OCI-LY7 (cell line): ENCODE measurements around the gene KLK10. TPM values are rescaled to one million over a fixed set of nuclear protein-coding genes. Genes with fewer than 3 reads are reported as not detected.

Source experiments
- BruUV-seq: library from RNA; stranded (reverse); fragments of 400-500 nt; replicated peaks from 2 replicates; lab custom pipeline; 2021; lab: Mats Ljungman, UMichigan
- CTCF ChIA-PET: fragments of 300-600 bp; sonication (Branson Sonifier 250); formaldehyde crosslinking; loops from one replicate; lab custom pipeline; 2022; ENCODE audit warnings: antibody characterized with exemption; ENCODE audit not compliant: unreplicated experiment; lab: Charles Lee
- POLR2A ChIA-PET: fragments of 300-600 bp; sonication (Branson Sonifier 250); formaldehyde crosslinking; loops from one replicate; lab custom pipeline; 2022; ENCODE audit warnings: antibody characterized with exemption; lab: Charles Lee
- DNase-seq: peaks from one replicate; pipeline ENCODE4 v3.0.0-alpha.2; 2015; ENCODE audit warnings: low spot score
- H2AFZ ChIP-seq: fragments of 200-600 bp; sonication (generic), shearing (Covaris generic); 2 replicates; pipeline ENCODE4 v1.6.1; 2014; ENCODE audit warnings: mild to moderate bottlenecking, antibody characterized with exemption, low read length, moderate library complexity
- H3K27ac ChIP-seq: fragments of 200-600 bp; sonication (generic); 2 replicates; pipeline ENCODE4 v1.5.1; 2014; ENCODE audit warnings: mixed run types, low read depth, mild to moderate bottlenecking, moderate library complexity, low read length, inconsistent platforms; ENCODE audit not compliant: poor library complexity, severe bottlenecking
- H3K36me3 ChIP-seq: fragments of 200-600 bp; sonication (generic); 2 replicates; pipeline ENCODE4 v1.6.1; 2014; ENCODE audit warnings: mild to moderate bottlenecking, antibody characterized with exemption, low read length, moderate library complexity, mixed read lengths; ENCODE audit not compliant: insufficient read depth
- H3K4me1 ChIP-seq: fragments of 200-600 bp; sonication (generic); 2 replicates; pipeline ENCODE4 v1.5.1; 2014; ENCODE audit warnings: mild to moderate bottlenecking, low read length; ENCODE audit not compliant: insufficient read depth, poor library complexity, severe bottlenecking
- H3K4me2 ChIP-seq: fragments of 200-600 bp; sonication (generic); 2 replicates; pipeline ENCODE4 v1.6.1; 2014; ENCODE audit warnings: mild to moderate bottlenecking, low read length
- H3K4me3 ChIP-seq: fragments of 200-600 bp; sonication (generic); 2 replicates; pipeline ENCODE4 v1.5.1; 2014; ENCODE audit warnings: mild to moderate bottlenecking, low read depth, low read length; ENCODE audit not compliant: poor library complexity, severe bottlenecking
- H3K79me2 ChIP-seq: fragments of 200-600 bp; sonication (generic); 2 replicates; pipeline ENCODE4 v1.6.1; 2016; ENCODE audit warnings: low read depth, mild to moderate bottlenecking, low read length, moderate library complexity, mixed read lengths; ENCODE audit not compliant: insufficient read depth
- H3K9me2 ChIP-seq: fragments of 200-600 bp; sonication (generic); 2 replicates; pipeline ENCODE4 v1.6.1; 2016; ENCODE audit warnings: mild to moderate bottlenecking, low read length, mixed read lengths; ENCODE audit not compliant: insufficient read depth
- H3K9me3 ChIP-seq: fragments of 200-600 bp; sonication (generic); 2 replicates; pipeline ENCODE4 v1.6.1; 2014; ENCODE audit warnings: mild to moderate bottlenecking, mixed run types, low read length, mixed read lengths
- H4K20me1 ChIP-seq: fragments of 200-600 bp; sonication (generic); 2 replicates; pipeline ENCODE4 v1.6.1; 2014; ENCODE audit warnings: mild to moderate bottlenecking, antibody characterized with exemption, low read length, moderate library complexity, mixed read lengths; ENCODE audit not compliant: insufficient read depth
- CTCF ChIP-seq: fragments of 200-600 bp; sonication (generic); conservative IDR thresholded peaks from 2 replicates; pipeline ENCODE4 v1.5.1; 2014; ENCODE audit warnings: mild to moderate bottlenecking, antibody characterized with exemption, low read length, moderate library complexity, mixed read lengths
- EZH2phosphoT487 ChIP-seq: fragments of 200-600 bp; sonication (generic); IDR thresholded peaks from 2 replicates; pipeline ENCODE4 v1.6.1; 2018; ENCODE audit warnings: low read depth, borderline replicate concordance, mild to moderate bottlenecking, mixed run types, antibody characterized with exemption, low read length, moderate library complexity, mixed read lengths
- intact Hi-C: fragments of 100-400 bp; cut with micrococcal nuclease; formaldehyde crosslinking; loops from one replicate; pipeline ENCODE4 v1.10.0; 2022; ENCODE audit not compliant: unreplicated experiment
- total RNA-seq, 2 experiments: library from RNA; depleted of rRNA in 1 of 2; stranded (reverse); fragments of >200 nt in 1 of 2; shearing (Covaris generic) in 1 of 2; gene quantifications; 2 replicates each; pipeline ENCODE4 v1.2.3, GENCODE V29; 2014 to 2022

Gene KLK10
- total RNA-seq, 2 experiments from 2014 or later: not detected

- Histone ChIP-seq H3K27ac (no peak overlapping the region), H3K9me3 (no peaks in the 10 kb centered on the region), H3K36me3 (no peaks in the 10 kb centered on the region), H2AFZ (no peak overlapping the region), H3K4me3 (no peak overlapping the region), H3K4me2 (no peak overlapping the region), H3K79me2 (no peaks in the 10 kb centered on the region), H3K9me2 (no peaks in the 10 kb centered on the region), H4K20me1 (no peaks in the 10 kb centered on the region), H3K4me1 (no peaks in the 10 kb centered on the region)
- DNase-seq: no peak
- intact Hi-C loops: no loop called here
- CTCF ChIA-PET: no interaction called here
- BruUV-seq: no TSS peak
- POLR2A ChIA-PET: no interaction called here
- TF ChIP-seq EZH2phosphoT487 (no peak), CTCF (no peak)
Observed at GRCh38 chr19:51015691-51016267, 3.7 kb downstream of the KLK10 start.

DNA sequence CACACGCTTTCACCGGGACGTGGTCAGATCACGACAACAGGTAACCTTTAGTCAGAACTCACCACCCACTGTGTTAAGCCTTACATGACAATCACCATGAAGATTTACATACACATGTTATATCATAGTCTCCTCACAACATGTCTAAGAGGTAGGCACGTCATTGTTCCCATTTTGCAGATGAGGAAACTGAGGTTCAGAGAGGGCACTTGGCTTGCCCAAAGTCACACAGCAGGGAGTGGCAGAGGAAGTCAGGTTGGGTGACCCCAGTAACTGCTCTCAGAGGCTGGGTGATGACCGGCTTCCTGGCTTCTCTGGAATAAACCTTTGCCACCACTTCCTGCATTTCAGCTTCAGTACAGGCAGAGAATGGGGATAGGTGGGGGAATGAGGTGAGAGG is 5.3 kb downstream of the KLK10 start:
- Histone ChIP-seq H4K20me1 (no peaks in the 10 kb centered on the region), H3K27ac (no peak overlapping the region), H2AFZ (no peak overlapping the region), H3K9me2 (no peaks in the 10 kb centered on the region), H3K4me2 (no peak overlapping the region), H3K9me3 (no peaks in the 10 kb centered on the region), H3K4me3 (no peak overlapping the region), H3K79me2 (no peaks in the 10 kb centered on the region), H3K36me3 (no peaks in the 10 kb centered on the region), H3K4me1 (no peaks in the 10 kb centered on the region)
- no TSS peak for BruUV-seq
- CTCF ChIA-PET: no interaction called here
- DNase-seq: no peak
- intact Hi-C loops: no loop called here
- POLR2A ChIA-PET: no interaction called here
- no peak for TF ChIP-seq CTCF
- TF ChIP-seq EZH2phosphoT487: no peak

GRCh38 chr19:51012661-51013190 is 6.8 kb downstream of the KLK10 start:
- DNase-seq: no peak
- no TSS peak for BruUV-seq
- Histone ChIP-seq H3K79me2 (no peaks in the 10 kb centered on the region), H3K9me3 (no peaks in the 10 kb centered on the region), H3K9me2 (no peaks in the 10 kb centered on the region), H3K36me3 (no peaks in the 10 kb centered on the region), H4K20me1 (no peaks in the 10 kb centered on the region), H3K4me2 (no peak overlapping the region), H3K4me1 (no peaks in the 10 kb centered on the region), H3K27ac (no peak overlapping the region), H3K4me3 (no peak overlapping the region), H2AFZ (no peak overlapping the region)
- intact Hi-C loops: no loop called here
- CTCF ChIA-PET: no interaction called here
- TF ChIP-seq EZH2phosphoT487: no peak
- no peak for TF ChIP-seq CTCF
- POLR2A ChIA-PET: no interaction called here
